HG02973 (cell line): ENCODE results near the gene LRMDA.

Source experiments
- ATAC-seq: cut with Tn5 transposase; IDR thresholded peaks from one replicate; pipeline ENCODE4 v1.9.1; 2021; ENCODE audit warnings: moderate library complexity; ENCODE audit not compliant: unreplicated experiment

The LRMDA gene

GRCh38 chr10:76034353-76035205, 603.2 kb downstream of the LRMDA start:
- ATAC-seq: no peak

DNA sequence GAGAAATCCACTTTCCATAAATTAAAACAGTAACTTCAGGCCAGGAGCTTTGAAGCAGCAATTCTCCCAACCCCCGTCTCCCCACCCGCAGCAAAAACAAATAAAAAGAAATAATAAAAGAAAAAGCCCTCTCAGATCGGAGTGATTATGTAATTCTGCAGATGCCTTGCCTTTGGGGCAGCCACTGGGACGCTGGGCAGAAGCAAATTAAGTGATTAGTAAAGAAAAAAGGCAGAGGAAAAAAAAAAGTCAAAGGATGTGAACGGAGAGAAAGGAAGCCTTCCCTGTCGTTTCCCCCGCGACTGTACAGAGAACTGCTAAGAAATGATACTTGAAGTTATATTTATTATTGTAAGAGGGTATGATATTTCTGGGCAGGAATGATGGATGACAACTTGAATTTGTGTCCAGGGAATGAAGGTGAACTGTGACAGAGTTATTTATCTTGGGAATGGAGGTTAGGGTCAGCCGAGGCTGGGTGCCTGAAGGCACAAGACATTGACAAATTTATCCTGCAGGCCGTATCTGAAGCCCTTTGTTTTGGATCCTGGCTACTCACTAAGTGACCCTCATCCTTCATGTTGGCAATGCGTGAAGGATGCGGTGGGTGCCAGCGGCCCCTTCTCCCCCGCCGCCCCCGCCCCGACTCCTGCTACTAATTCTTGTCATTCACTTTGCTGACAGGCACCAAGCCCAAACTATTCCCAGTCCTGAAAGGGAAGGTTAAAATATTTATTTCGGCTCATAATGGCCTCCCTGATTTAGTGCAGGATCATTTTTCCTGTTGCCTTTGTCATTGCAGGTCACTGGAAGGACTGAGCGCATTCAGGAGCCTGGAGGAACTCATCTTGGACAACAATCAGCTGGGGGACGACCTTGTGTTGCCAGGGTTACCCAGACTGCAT, 604.0 kb downstream of the LRMDA start:
- ATAC-seq: no peak

- ATAC-seq: no peak
Measured at GRCh38 chr10:76036111-76036940, 604.9 kb downstream of the LRMDA start.

GRCh38 chr10:76036962-76037361, 605.5 kb downstream of the LRMDA start:
- no peak for ATAC-seq

- no peak for ATAC-seq
Measured at GRCh38 chr10:76037531-76038155, 606.2 kb downstream of the LRMDA start.

GRCh38 chr10:76038696-76039095, 607.3 kb downstream of the LRMDA start:
- ATAC-seq: no peak

- ATAC-seq: no peak
Measured at GRCh38 chr10:76040107-76040829, 608.8 kb downstream of the LRMDA start.

- ATAC-seq: no peak
Measured at GRCh38 chr10:76040830-76041220, 609.4 kb downstream of the LRMDA start.

- ATAC-seq: no peak
Measured at GRCh38 chr10:76041551-76041950, 610.1 kb downstream of the LRMDA start.

DNA sequence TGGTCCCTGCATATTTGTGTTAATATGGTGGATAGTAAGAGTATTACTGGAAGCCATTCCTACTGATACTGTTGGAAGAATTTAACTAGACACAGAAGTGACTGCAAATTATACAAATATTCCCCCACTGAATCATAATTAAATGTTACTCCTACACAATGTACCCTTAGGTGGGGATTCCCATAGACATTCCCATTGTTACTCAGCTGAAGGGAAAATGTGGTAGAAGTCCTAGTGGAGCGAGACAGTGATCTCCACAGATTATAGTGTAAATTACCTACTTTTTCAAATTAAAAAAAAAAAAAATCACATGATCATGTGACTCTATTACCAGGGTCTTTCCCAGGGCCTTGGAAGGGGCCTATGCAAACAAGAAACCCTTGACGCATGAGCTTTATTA, 611.8 kb downstream of the LRMDA start:
- no peak for ATAC-seq

GRCh38 chr10:76044751-76045150, 613.3 kb downstream of the LRMDA start:
- no peak for ATAC-seq

- ATAC-seq: no peak
Measured at GRCh38 chr10:76045174-76045573, 613.8 kb downstream of the LRMDA start.

- ATAC-seq: no peak
Measured at GRCh38 chr10:76047521-76047920, 616.1 kb downstream of the LRMDA start.

- no peak for ATAC-seq
Measured at GRCh38 chr10:76049581-76050290, 618.3 kb downstream of the LRMDA start.

DNA sequence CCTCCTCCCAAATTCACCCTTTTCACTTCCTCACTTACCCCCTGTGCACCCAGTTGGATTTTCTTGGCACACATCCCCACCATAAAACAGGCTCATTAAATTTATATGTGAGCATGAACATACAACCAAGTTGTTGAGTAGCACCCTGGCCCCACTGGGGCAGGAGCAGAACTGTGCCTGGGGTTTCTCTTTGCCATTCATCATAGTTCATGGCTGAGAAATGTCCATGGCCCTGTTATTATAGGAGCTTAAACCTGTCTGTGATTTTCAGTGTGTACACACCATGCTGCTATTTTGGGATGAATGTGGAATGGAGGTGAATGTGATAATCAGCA, 618.8 kb downstream of the LRMDA start:
- ATAC-seq: no peak

- no peak for ATAC-seq
Measured at GRCh38 chr10:76051007-76051936, 619.8 kb downstream of the LRMDA start.

DNA sequence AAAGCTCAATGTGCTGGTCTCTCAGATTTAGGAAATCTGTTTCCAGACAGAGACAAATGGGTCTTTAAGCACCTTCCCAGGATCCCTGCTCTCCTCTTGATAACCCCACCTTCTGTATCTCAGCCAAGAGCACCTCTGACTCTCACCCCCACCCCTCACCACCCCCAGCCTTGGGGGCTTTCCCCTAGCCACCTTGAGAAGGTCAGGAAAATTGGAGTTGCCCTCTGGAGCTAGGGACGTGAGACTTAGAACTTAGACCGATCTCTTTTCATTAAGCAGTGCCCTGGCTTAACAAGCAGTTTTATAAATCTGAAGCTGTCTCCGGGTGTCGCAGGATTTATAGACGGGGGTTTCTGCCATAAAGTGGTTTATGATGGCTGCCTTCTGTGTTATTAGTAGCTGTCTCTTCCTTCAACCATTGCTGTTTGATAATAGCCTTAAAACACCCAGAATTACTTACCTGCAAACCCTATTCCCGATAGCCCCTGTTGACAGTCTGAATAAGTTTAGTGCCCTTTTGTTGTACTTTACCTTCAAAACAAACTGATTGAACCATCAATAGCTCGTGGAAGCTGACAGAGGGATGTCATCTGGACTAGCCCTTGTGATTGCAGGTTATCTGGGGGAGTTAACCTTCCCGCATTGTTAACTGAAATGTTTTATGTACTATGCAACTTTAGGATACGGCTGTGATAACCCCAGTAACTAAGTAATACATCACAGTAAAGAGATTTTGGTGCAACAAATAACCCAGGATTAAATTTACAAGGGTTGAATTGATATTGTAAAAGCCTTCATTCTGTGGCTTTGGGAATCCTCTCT, 621.5 kb downstream of the LRMDA start:
- ATAC-seq: no peak
